B cell (primary cell): ENCODE measurements around the gene TNFAIP8L2. TPM values are rescaled to one million over a fixed set of nuclear protein-coding genes. Genes with fewer than 3 reads are reported as not detected.

Experiments used
- ATAC-seq: fragments of 200-7000 bp; cut with Tn5 transposase; one replicate; pipeline ENCODE4 v1.10.0; 2021; ENCODE audit warnings: low read depth, mild to moderate bottlenecking, moderate number of reproducible peaks, moderate library complexity
- CTCF ChIA-PET: fragments of 350-600 bp; sonication (Branson Sonifier 250); formaldehyde crosslinking; loops from one replicate; lab custom pipeline; 2021; ENCODE audit warnings: antibody characterized with exemption, inconsistent platforms; lab: Charles Lee
- POLR2A ChIA-PET: fragments of 350-600 bp; sonication (Branson Sonifier 250); formaldehyde crosslinking; loops from one replicate; lab custom pipeline; 2021; ENCODE audit warnings: antibody characterized with exemption; lab: Charles Lee
- DNase-seq: peaks from one replicate; pipeline ENCODE4 v3.0.0; 2013
- H2AFZ ChIP-seq: 2 replicates; pipeline ENCODE4 v1.6.1; 2012; ENCODE audit warnings: mild to moderate bottlenecking, low read depth, low read length; ENCODE audit not compliant: insufficient read depth, poor library complexity, severe bottlenecking
- H3K27ac ChIP-seq, 2 donors: 1 replicate in 1 of 2; 2 replicates in 1 of 2; pipeline ENCODE4 v1.5.1; 2012 to 2013; ENCODE audit warnings: low read length in 2 of 2, mild to moderate bottlenecking in 2 of 2, moderate library complexity in 1 of 2
- H3K27me3 ChIP-seq, 4 experiments: fragments of 200-600 bp in 1 of 4; sonication (generic) in 1 of 4; replicated peaks in 1 of 4; 1 replicate in 2 of 4; 2 replicates in 2 of 4; pipeline versions ENCODE4 v1.6.1 to v1.7.0; 2013 to 2016; ENCODE audit warnings: low read length in 3 of 4, mild to moderate bottlenecking in 2 of 4, mixed read lengths in 1 of 4, moderate library complexity in 1 of 4; ENCODE audit not compliant: insufficient read depth in 4 of 4, control insufficient read depth in 3 of 4; ENCODE audit errors: control extremely low read depth in 1 of 4
- H3K36me3 ChIP-seq, 2 experiments: replicated peaks in 1 of 2; 1 replicate in 1 of 2; 2 replicates in 1 of 2; pipeline versions ENCODE4 v1.6.1 to v1.7.1; 2013; ENCODE audit warnings: low read length in 1 of 2; ENCODE audit not compliant: insufficient read depth in 2 of 2, control insufficient read depth in 1 of 2; ENCODE audit errors: control extremely low read depth in 1 of 2, extremely low read depth in 1 of 2
- H3K4me1 ChIP-seq, 2 donors: fragments of 200-600 bp in 1 of 2; sonication (generic) in 1 of 2; 1 replicate in 1 of 2; 2 replicates in 1 of 2; pipeline versions ENCODE4 v1.5.1 to v1.6.1; 2013 to 2017; ENCODE audit warnings: low read length in 2 of 2; ENCODE audit not compliant: control insufficient read depth in 2 of 2, insufficient read depth in 2 of 2
- H3K4me2 ChIP-seq: replicated peaks from 2 replicates; pipeline ENCODE3; 2012; ENCODE audit warnings: mild to moderate bottlenecking, low read depth, low read length; ENCODE audit not compliant: poor library complexity, severe bottlenecking
- H3K4me3 ChIP-seq, 5 experiments: fragments of 200-600 bp in 1 of 5; sonication (generic) in 1 of 5; 1 replicate in 3 of 5; 2 replicates in 2 of 5; pipeline versions ENCODE4 v1.5.1 to v1.7.0; 2011 to 2016; ENCODE audit warnings: low read length in 4 of 5, mild to moderate bottlenecking in 4 of 5, low read depth in 2 of 5, control low read depth in 1 of 5, moderate library complexity in 1 of 5; ENCODE audit not compliant: insufficient read depth in 1 of 5; ENCODE audit errors: control extremely low read depth in 1 of 5, extremely low read depth in 1 of 5
- H3K79me2 ChIP-seq: fragments of 200-600 bp; sonication (generic); one replicate; pipeline ENCODE4 v1.6.0; 2016; ENCODE audit warnings: low read length; ENCODE audit not compliant: control insufficient read depth, insufficient read depth
- H3K9ac ChIP-seq: fragments of 200-600 bp; sonication (generic); 2 replicates; pipeline ENCODE4 v1.6.1; 2017; ENCODE audit warnings: mild to moderate bottlenecking, low read length, moderate library complexity
- H3K9me3 ChIP-seq, 3 donors: one replicate each; pipeline versions ENCODE4 v1.6.1 to v1.7.1; 2013; ENCODE audit warnings: low read length in 2 of 3; ENCODE audit not compliant: control insufficient read depth in 2 of 3, insufficient read depth in 1 of 3; ENCODE audit errors: control extremely low read depth in 1 of 3
- H4K20me1 ChIP-seq: 2 replicates; pipeline ENCODE4 v1.6.0; 2012; ENCODE audit warnings: mild to moderate bottlenecking, low read length; ENCODE audit not compliant: insufficient read depth, control insufficient read depth, poor library complexity, severe bottlenecking
- H3K27ac Mint-ChIP-seq: one replicate; pipeline ENCODE4 v1.8.0; 2021; ENCODE audit warnings: mixed read lengths
- H3K27me3 Mint-ChIP-seq: one replicate; pipeline ENCODE4 v1.8.0; 2021; ENCODE audit warnings: mixed read lengths
- H3K4me1 Mint-ChIP-seq: one replicate; pipeline ENCODE4 v1.8.0; 2021; ENCODE audit warnings: mixed read lengths
- H3K4me3 Mint-ChIP-seq: one replicate; pipeline ENCODE4 v1.8.0; 2021; ENCODE audit warnings: mixed read lengths
- H3K9me3 Mint-ChIP-seq: one replicate; pipeline ENCODE4 v1.8.0; 2022; ENCODE audit warnings: mixed read lengths; ENCODE audit not compliant: insufficient read depth
- EZH2 ChIP-seq: IDR thresholded peaks from 2 replicates; pipeline ENCODE4 v1.6.1; 2012; ENCODE audit warnings: borderline replicate concordance, low read depth, mild to moderate bottlenecking, moderate library complexity, low read length; ENCODE audit not compliant: insufficient read depth, poor library complexity, severe bottlenecking
- WGBS: methylation state at CpG from one replicate; pipeline ENCODE4 v1.1.5; 2013; ENCODE audit warnings: missing lambda C conversion rate; ENCODE audit not compliant: insufficient coverage; 5-methylcytosine and 5-hydroxymethylcytosine counted together
- intact Hi-C: fragments of 100-400 bp; cut with micrococcal nuclease; formaldehyde crosslinking; loops from one replicate; pipeline ENCODE4 v1.10.0; 2022
- polyA plus RNA-seq: library from polyadenylated mRNA; depleted of rRNA; stranded (reverse); fragments of >200 nt; gene quantifications from 2 replicates; pipeline ENCODE4 v1.2.3, GENCODE V29; 2012
- total RNA-seq, 2 donors: library from RNA; stranded (reverse); fragments of 120-200 nt in 1 of 2; gene quantifications; 1 replicate in 1 of 2; 2 replicates in 1 of 2; pipeline versions ENCODE4 v1.2.3 to v1.2.4, GENCODE V29; 2013 to 2022
- TF ChIP-seq, protein P1 (sequence below): fragments of 200-600 bp; IDR thresholded peaks from one replicate; pipeline ENCODE4 v1.8.0; 2022; ENCODE audit warnings: antibody characterized with exemption, mild to moderate bottlenecking

The TNFAIP8L2 gene
- total and polyA plus RNA-seq, 2 donors (not counting 1 experiment from before 2014, with no cell fraction given): 9.1 to 14.9 TPM

DNA sequence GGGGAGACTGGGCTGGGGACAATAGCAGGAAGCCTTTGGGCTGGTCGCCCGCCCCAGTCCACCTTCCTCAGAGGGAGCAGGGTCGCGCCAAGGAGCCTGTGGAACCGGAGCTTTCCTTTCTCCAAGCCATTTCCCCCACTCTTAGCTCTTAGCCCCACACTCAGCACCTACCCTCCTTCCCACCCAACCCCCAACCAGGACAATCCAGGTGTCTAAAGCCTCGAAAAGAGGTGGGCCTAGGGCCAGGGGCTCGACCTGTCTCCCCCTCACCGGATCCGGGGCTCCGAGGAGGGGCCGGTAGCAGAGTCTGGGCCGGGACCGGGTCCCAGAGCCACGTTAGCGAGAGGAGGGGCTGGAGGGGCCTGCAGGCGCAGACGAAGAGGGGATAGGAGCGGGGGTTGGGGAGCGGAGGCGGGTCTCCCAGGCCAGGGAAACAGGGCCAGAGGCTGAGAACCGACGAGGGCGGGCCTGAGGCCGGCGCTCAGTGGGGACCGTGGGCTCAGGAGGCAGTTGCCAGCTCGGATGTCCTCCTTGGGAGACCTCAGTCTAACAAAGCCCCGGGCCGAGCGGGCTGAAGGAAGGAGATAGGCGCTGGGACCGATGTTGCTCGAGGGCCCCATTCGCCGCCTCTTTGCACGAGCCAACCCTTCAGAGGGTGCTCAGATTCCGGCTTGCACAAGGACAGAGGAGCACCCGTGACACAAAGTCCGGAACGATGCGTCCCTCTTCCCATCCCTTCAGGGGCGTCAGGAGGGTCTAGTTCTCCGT lies 11.0 kb upstream of the TNFAIP8L2 start:
- ChIA-PET CTCF (interaction anchor here (0.6 to 2.4 kb wide), 4 partner anchors 9 to 851 kb away, joined by 3 to 12 read pairs (median 6); no protein-coding TSS in a partner anchor), POLR2A (no interaction called here)
- Mint-ChIP-seq H3K4me3 (peak overlapping the region; percentile 94), H3K4me1 (peaks cover 23% of the 10 kb centered on the region), H3K9me3 (no peaks in the 10 kb centered on the region), H3K27ac (no peak overlapping the region), H3K27me3 (peaks cover 9% of the 10 kb centered on the region)
- peak overlapping the region; percentile 99 for H2AFZ ChIP-seq
- DNase-seq (peak; percentile 54), ATAC-seq (no peak)
- no peaks in the 10 kb centered on the region for H4K20me1 ChIP-seq
- peak overlapping the region; percentile 98 for H3K4me2 ChIP-seq
- 25% methylated on average over 38 of the region's 43 CpGs for WGBS
- H3K79me2 ChIP-seq: no peaks in the 10 kb centered on the region
- TF ChIP-seq, protein P1, sequence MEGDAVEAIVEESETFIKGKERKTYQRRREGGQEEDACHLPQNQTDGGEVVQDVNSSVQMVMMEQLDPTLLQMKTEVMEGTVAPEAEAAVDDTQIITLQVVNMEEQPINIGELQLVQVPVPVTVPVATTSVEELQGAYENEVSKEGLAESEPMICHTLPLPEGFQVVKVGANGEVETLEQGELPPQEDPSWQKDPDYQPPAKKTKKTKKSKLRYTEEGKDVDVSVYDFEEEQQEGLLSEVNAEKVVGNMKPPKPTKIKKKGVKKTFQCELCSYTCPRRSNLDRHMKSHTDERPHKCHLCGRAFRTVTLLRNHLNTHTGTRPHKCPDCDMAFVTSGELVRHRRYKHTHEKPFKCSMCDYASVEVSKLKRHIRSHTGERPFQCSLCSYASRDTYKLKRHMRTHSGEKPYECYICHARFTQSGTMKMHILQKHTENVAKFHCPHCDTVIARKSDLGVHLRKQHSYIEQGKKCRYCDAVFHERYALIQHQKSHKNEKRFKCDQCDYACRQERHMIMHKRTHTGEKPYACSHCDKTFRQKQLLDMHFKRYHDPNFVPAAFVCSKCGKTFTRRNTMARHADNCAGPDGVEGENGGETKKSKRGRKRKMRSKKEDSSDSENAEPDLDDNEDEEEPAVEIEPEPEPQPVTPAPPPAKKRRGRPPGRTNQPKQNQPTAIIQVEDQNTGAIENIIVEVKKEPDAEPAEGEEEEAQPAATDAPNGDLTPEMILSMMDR: no peak
- TF ChIP-seq EZH2: no peak
- peaks cover 15 to 19% of the 10 kb centered on the region in 2 donors for H3K4me1 ChIP-seq
- intact Hi-C loops: loop anchor here (1.0 to 2.0 kb wide), 5 partner anchors 11 to 166 kb away; partner anchors contain the start of genes GABPB2, SCNM1 and TNFAIP8L2
- H3K9ac ChIP-seq: peak overlapping the region; percentile 85
- no peak overlapping the region for H3K27ac ChIP-seq
- H3K27me3 ChIP-seq: peaks cover 0 to 20% (median 8%) of the 10 kb centered on the region in 4 experiments
- peak overlapping the region; percentile 45 to 86 (median 84) for H3K4me3 ChIP-seq
- no peaks in the 10 kb centered on the region for H3K36me3 ChIP-seq
- H3K9me3 ChIP-seq: peaks cover 0 to 8% (median 0%) of the 10 kb centered on the region in 3 donors

DNA sequence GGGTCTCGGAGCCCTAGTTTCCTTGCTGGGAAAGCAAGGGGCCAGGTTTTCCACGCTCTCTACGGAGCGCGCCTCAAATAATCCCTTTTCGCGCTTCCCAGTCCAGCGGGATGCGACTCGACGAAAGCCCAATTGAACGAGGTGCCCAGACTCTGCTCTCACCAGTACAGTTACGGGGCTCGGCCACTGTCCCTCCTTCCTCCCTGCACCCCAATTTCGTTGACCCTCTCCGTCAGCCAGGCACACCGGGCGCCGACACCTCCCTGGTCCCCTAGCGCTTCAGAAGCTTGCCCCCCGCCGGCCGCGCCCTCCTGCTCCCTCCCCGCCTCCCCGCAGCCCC lies 10.4 kb upstream of the TNFAIP8L2 start:
- Mint-ChIP-seq H3K27ac (peak overlapping the region; percentile 20), H3K4me3 (peak overlapping the region; percentile 94), H3K27me3 (peaks cover 9% of the 10 kb centered on the region), H3K4me1 (peaks cover 23% of the 10 kb centered on the region), H3K9me3 (no peaks in the 10 kb centered on the region)
- Histone ChIP-seq H3K4me3 (peak overlapping the region; percentile 45 to 86 (median 84)), H2AFZ (peak overlapping the region; percentile 99), H4K20me1 (no peaks in the 10 kb centered on the region), H3K79me2 (no peaks in the 10 kb centered on the region), H3K9ac (peak overlapping the region; percentile 85), H3K27me3 (peaks cover 0 to 20% (median 8%) of the 10 kb centered on the region in 4 experiments), H3K4me2 (peak overlapping the region; percentile 98), H3K27ac (peak overlapping the region in 1 of 2 donors; percentile 43), H3K36me3 (no peaks in the 10 kb centered on the region), H3K4me1 (peaks cover 15 to 19% of the 10 kb centered on the region in 2 donors), H3K9me3 (peaks cover 0 to 8% (median 0%) of the 10 kb centered on the region in 3 donors)
- 3% methylated on average over 26 of the region's 26 CpGs for WGBS
- ChIA-PET POLR2A (no interaction called here), CTCF (interaction anchor here (1.2 to 1.9 kb wide), 2 partner anchors 46 to 75 kb away, joined by 3 to 12 read pairs; partner anchors contain the start of gene GABPB2)
- TF ChIP-seq, protein P1: no peak
- no peak for TF ChIP-seq EZH2
- intact Hi-C loops: loop anchor here (1.0 to 2.0 kb wide), 5 partner anchors 10 to 167 kb away; partner anchors contain the start of genes GABPB2, SCNM1 and TNFAIP8L2
- ATAC-seq: peak; percentile 2
- no peak for DNase-seq
